Heart right ventricle (tissue), 16 donors: Measurements from ENCODE around the gene ATG13. TPM values are rescaled to one million over a fixed set of nuclear protein-coding genes. Genes with fewer than 3 reads are reported as not detected.
A peak's percentile ranks its signal among the peaks of the same experiment; 100 is the strongest.

Experiments
- ATAC-seq, 8 donors: fragments of 200-7000 bp; cut with Tn5 transposase; one replicate each; pipeline ENCODE4 v1.9.1; 2020; ENCODE audit warnings: mild to moderate bottlenecking in 8 of 8, moderate library complexity in 8 of 8, moderate number of reproducible peaks in 1 of 8
- DNase-seq, 2 donors: peaks; one replicate each; pipeline ENCODE4 v3.0.0-alpha.2; 2020
- H3K27ac ChIP-seq, 10 donors: fragments of 200-600 bp; sonication (generic) in 2 of 10; one replicate each; pipeline versions ENCODE4 v1.5.0 to v1.8.0; 2020 to 2022; ENCODE audit warnings: mild to moderate bottlenecking in 3 of 10
- H3K27me3 ChIP-seq, 7 donors: fragments of 200-600 bp; one replicate each; pipeline ENCODE4 v1.8.0; 2021 to 2022; ENCODE audit warnings: mild to moderate bottlenecking in 2 of 7
- H3K36me3 ChIP-seq, 9 donors: fragments of 200-600 bp; sonication (generic) in 1 of 9; one replicate each; pipeline versions ENCODE4 v1.5.0 to v1.8.0; 2020 to 2022; ENCODE audit warnings: mild to moderate bottlenecking in 2 of 9
- H3K4me1 ChIP-seq, 9 donors: fragments of 200-600 bp; sonication (generic) in 1 of 9; one replicate each; pipeline versions ENCODE4 v1.5.0 to v1.8.0; 2020 to 2022; ENCODE audit warnings: mild to moderate bottlenecking in 4 of 9
- H3K4me3 ChIP-seq, 10 donors: fragments of 200-600 bp; sonication (generic) in 2 of 10; one replicate each; pipeline versions ENCODE4 v1.5.0 to v1.8.0; 2020 to 2022; ENCODE audit warnings: mild to moderate bottlenecking in 7 of 10, moderate library complexity in 2 of 10
- H3K9me3 ChIP-seq, 11 donors: fragments of 200-600 bp in 10 of 11; sonication (generic) in 2 of 11; one replicate each; pipeline versions ENCODE4 v1.5.0 to v1.8.0; 2013 to 2022; ENCODE audit warnings: mild to moderate bottlenecking in 2 of 11, control low read depth in 1 of 11, moderate library complexity in 1 of 11
- WGBS, 2 donors: extraction: QIAGEN DNeasy Blood & Tissue Kit; methylation state at CpG; one replicate each; pipeline ENCODE4 v1.1.7; 2013; ENCODE audit warnings: inconsistent platforms in 1 of 2; 5-methylcytosine and 5-hydroxymethylcytosine counted together
- intact Hi-C, 10 donors: fragments of 100-400 bp; cut with DNase I; formaldehyde crosslinking; loops; one replicate each; pipeline versions ENCODE4 v1.11.1 to v1.14.2; 2022
- polyA plus RNA-seq, 2 donors: library from polyadenylated mRNA; stranded (reverse); fragments of 200-250 nt; gene quantifications; one replicate each; pipeline ENCODE4 v1.2.3, GENCODE V29; 2013
- total RNA-seq, 10 donors: library from RNA; stranded (reverse); fragmentation: NEBNext Ultra II Directional in 3 of 10; extraction: Animal tissue kit (Norgen Biotek cat#: 25700) in 3 of 10; gene quantifications; one replicate each; pipeline versions ENCODE4 v1.2.1 to v1.2.4, GENCODE V29; 2021 to 2023
- TF ChIP-seq, protein P1 (sequence below), 9 donors: fragments of 200-600 bp; sonication (generic) in 2 of 9; IDR thresholded peaks; one replicate each; pipeline versions ENCODE4 v1.5.0 to v1.8.0; 2021 to 2022; ENCODE audit warnings: antibody characterized with exemption in 9 of 9, mild to moderate bottlenecking in 5 of 9, moderate library complexity in 1 of 9
- donor health status: Arrhythmogenic right ventricular cardiomyopathy.
- donor health status: ischemic (EF 13 %, LVEDD 7.1; RV severe dilation, severe dysfunction).
- donor health status: healthy with polysubstance abuse.
- donor health status: DM: no; HTN: yes; CAD: no.
- donor health status: DM: no; HTN: no; CAD: no.
- donor health status: ischemic (EF 25% LVEDD 6.9; RV normal size, moderate dysfunction).
- donor health status: ischemic (EF 25% LVEDD 5.7; RV mildly dilated, moderate dysfunction).
- donor health status: healthy.
- donor health status: DM: yes; HTN: yes; CAD: no.
- donor health status: Ischemic cardiomyopathy.
- donor health status: ischemic (EF 35%, LVEDD 5.7; RV mildly dilated, moderate dysfunction).
- donor health status: nonischemic (EF 11% LVEDD 7.7; RV severe dilation, severe dysfunction).
- donor health status: DM: yes; HTN: yes; CAD: no.
- donor health status: PGD.
- donor health status: ischemic (EF 29% LVEDD 5.4; RV normal size, mild dysfunction).
- donor health status: nonischemic (EF 23%, LVEDD 6.1; RV moderate dilation, normal function).

The ATG13 gene
- total and polyA plus RNA-seq, 12 donors, result 25.8 to 50.6 (median 40.8) TPM

DNA sequence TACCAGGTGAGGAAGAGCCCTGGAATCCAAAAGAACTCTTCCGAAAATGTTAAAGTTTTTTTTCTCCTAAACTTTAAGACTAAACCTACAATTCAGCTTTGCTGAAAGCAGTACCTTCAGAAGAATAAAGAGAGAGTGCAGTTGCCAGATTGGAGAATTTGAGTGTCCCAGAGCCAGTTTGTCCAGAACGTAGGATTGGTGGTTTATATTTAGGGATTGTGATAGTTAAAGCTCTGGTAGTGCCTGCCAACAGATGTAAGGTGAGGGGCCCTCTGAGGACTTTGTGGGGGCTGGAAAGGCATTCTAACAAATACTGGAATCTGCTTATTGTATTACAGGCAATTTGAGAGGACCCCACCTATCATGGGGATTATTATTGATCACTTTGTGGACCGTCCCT lies 39.8 kb downstream of the ATG13 start:
- intact Hi-C loops, result no loop called here
- Histone ChIP-seq H3K4me1 (peaks cover 3 to 23% (median 15%) of the 10 kb centered on the region in 9 donors), H3K4me3 (no peak overlapping the region), H3K36me3 (peaks cover 0 to 100% (median 64%) of the 10 kb centered on the region in 9 donors), H3K27ac (peak overlapping the region in 6 of 10 donors; percentile 4 to 68 (median 52)), H3K9me3 (no peaks in the 10 kb centered on the region), H3K27me3 (no peaks in the 10 kb centered on the region)
- WGBS, 2 donors, result 72 to 78% methylated on average over 3 of the region's 3 CpGs
- peak in 4 of 8 donors; percentile 34 to 77 (median 70) for ATAC-seq
- TF ChIP-seq, protein P1, sequence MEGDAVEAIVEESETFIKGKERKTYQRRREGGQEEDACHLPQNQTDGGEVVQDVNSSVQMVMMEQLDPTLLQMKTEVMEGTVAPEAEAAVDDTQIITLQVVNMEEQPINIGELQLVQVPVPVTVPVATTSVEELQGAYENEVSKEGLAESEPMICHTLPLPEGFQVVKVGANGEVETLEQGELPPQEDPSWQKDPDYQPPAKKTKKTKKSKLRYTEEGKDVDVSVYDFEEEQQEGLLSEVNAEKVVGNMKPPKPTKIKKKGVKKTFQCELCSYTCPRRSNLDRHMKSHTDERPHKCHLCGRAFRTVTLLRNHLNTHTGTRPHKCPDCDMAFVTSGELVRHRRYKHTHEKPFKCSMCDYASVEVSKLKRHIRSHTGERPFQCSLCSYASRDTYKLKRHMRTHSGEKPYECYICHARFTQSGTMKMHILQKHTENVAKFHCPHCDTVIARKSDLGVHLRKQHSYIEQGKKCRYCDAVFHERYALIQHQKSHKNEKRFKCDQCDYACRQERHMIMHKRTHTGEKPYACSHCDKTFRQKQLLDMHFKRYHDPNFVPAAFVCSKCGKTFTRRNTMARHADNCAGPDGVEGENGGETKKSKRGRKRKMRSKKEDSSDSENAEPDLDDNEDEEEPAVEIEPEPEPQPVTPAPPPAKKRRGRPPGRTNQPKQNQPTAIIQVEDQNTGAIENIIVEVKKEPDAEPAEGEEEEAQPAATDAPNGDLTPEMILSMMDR (IDR thresholded peaks at IDR 0.05), result no peak
- no peak for DNase-seq

DNA sequence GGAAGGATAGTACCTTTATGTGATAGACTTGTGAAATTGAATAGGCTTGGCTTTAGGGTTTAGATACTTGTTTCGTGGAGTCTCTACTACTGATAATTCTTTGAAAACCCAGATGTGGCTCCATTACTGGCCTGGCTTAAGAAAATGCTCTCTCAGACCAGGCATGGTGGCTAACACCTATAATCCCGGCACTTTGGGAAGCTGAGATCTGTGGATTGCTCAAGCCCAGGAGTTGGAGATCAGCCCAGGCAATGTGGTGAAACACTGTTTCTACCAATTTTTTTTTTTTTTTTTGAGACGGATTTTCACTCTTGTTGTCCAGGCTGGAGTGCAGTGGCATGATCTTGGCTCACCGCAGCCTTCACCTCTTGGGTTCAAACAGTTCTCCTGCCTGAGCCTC lies 40.9 kb downstream of the ATG13 start:
- ATAC-seq, result peak in 4 of 8 donors; percentile 10 to 72 (median 36)
- 86 to 88% methylated on average over 4 of the region's 4 CpGs for WGBS, 2 donors

DNA sequence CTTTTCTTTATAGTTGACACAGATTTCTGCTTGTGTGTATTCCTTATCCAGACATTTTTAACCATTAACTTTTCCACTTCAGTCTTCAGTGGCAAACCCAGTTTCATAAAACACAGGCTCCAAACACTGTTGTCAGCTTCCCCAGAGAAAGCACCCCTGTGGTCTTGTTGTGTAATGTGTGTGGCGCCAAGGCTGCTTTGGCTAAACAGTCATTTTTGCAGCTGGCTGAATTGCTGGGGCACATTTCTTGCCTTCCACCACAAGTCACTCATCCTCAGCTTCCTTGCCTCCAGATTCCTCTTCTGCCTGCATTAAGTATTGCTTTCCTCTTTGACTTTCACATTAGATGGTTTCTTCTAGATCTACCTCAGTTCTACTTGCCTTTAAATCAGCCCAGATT lies 42.6 kb downstream of the ATG13 start:
- Histone ChIP-seq H3K27me3 (no peaks in the 10 kb centered on the region), H3K27ac (peak overlapping the region in 6 of 10 donors; percentile 11 to 49 (median 32)), H3K9me3 (no peaks in the 10 kb centered on the region), H3K4me1 (peaks cover 3 to 38% (median 23%) of the 10 kb centered on the region in 9 donors), H3K36me3 (peaks cover 0 to 100% (median 45%) of the 10 kb centered on the region in 9 donors), H3K4me3 (no peak overlapping the region)
- intact Hi-C loops, result no loop called here
- TF ChIP-seq, protein P1 (IDR thresholded peaks at IDR 0.05), result no peak
- ATAC-seq, result peak in 3 of 8 donors; percentile 25 to 59 (median 39)
- no peak for DNase-seq
- WGBS, 2 donors, result 80 to 83% methylated on average over 1 of the region's 1 CpG

More for the DNA sequence above, 40.9 kb downstream of the ATG13 start:
- Histone ChIP-seq H3K4me1 (peaks cover 3 to 23% (median 15%) of the 10 kb centered on the region in 9 donors), H3K4me3 (no peak overlapping the region), H3K9me3 (no peaks in the 10 kb centered on the region), H3K36me3 (peaks cover 0 to 100% (median 57%) of the 10 kb centered on the region in 9 donors), H3K27ac (peak overlapping the region in 6 of 10 donors; percentile 14 to 59 (median 38)), H3K27me3 (no peaks in the 10 kb centered on the region)
- intact Hi-C loops, result no loop called here
- no peak for DNase-seq
- TF ChIP-seq, protein P1 (IDR thresholded peaks at IDR 0.05), result no peak

DNA sequence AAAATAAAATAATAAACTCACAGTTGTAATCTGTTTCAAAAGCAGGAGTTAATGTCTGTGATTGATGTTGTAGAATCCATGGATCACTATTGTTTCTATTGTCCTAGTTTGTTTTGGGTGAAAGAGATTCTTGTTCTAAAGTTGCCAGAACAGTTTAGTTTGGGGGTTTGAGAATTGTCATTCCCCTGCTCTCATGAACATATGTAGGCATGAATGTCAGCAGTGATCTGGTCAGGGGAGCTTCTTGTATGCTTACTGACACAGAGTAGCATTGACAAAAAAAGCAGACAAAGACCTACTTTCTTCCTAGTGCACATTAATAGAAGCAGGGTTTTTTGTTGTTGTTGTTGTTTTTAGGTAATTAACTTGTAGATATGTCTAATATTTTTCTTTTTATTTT lies 44.5 kb downstream of the ATG13 start:
- H3K9me3 ChIP-seq, result no peaks in the 10 kb centered on the region
- DNase-seq, result no peak
- ATAC-seq, result no peak
- no peaks in the 10 kb centered on the region for H3K27me3 ChIP-seq
- H3K4me3 ChIP-seq, result no peak overlapping the region
- H3K36me3 ChIP-seq, result peaks cover 0 to 100% (median 44%) of the 10 kb centered on the region in 9 donors
- TF ChIP-seq, protein P1 (IDR thresholded peaks at IDR 0.05), result no peak
- peak overlapping the region in 3 of 10 donors; percentile 26 to 47 (median 32) for H3K27ac ChIP-seq
- peaks cover 9 to 47% (median 28%) of the 10 kb centered on the region in 9 donors for H3K4me1 ChIP-seq
- intact Hi-C loops, result no loop called here
